WTC11 (cell line): ENCODE data around the gene MPV17L. TPM values are rescaled to one million over a fixed set of nuclear protein-coding genes. Genes with fewer than 3 reads are reported as not detected.
A peak's percentile ranks its signal among the peaks of the same experiment; 100 is the strongest.

Experiments
- ATAC-seq: fragments of 200-7000 bp; cut with Tn5 transposase; 2 replicates; pipeline ENCODE4 v1.10.0; 2021; ENCODE audit warnings: mild to moderate bottlenecking, moderate library complexity
- CTCF ChIA-PET: fragments of 300-600 bp; sonication (Branson Sonifier 250); formaldehyde crosslinking; loops from one replicate; lab custom pipeline; 2021; ENCODE audit warnings: antibody characterized with exemption; lab: Charles Lee
- POLR2A ChIA-PET: fragments of 350-600 bp; sonication (Branson Sonifier 250); formaldehyde crosslinking; loops from one replicate; lab custom pipeline; 2021; ENCODE audit warnings: antibody characterized with exemption; lab: Charles Lee
- DNase-seq: peaks from one replicate; pipeline ENCODE4 v3.0.0; 2021; ENCODE audit warnings: low spot score
- H3K27ac Mint-ChIP-seq: 2 replicates; pipeline ENCODE4 v1.8.0; 2021; ENCODE audit warnings: mixed read lengths
- H3K27me3 Mint-ChIP-seq: 2 replicates; pipeline ENCODE4 v1.8.0; 2021; ENCODE audit warnings: low read depth, mild to moderate bottlenecking, moderate library complexity, mixed read lengths
- H3K36me3 Mint-ChIP-seq: 2 replicates; pipeline ENCODE4 v1.8.0; 2021; ENCODE audit warnings: mixed read lengths
- H3K4me1 Mint-ChIP-seq: 2 replicates; pipeline ENCODE4 v1.8.0; 2022; ENCODE audit warnings: mixed read lengths
- H3K4me3 Mint-ChIP-seq: 2 replicates; pipeline ENCODE4 v1.8.0; 2021; ENCODE audit warnings: mild to moderate bottlenecking, moderate library complexity, mixed read lengths
- H3K9me3 Mint-ChIP-seq: 2 replicates; pipeline ENCODE4 v1.8.0; 2021; ENCODE audit warnings: mixed read lengths
- ATF3 ChIP-seq: sonication (generic); formaldehyde crosslinking; conservative IDR thresholded peaks from 2 replicates; pipeline ENCODE4 v1.8.1; 2022; ENCODE audit warnings: mild to moderate bottlenecking, missing genetic modification reagents
- CREM ChIP-seq: sonication (generic); formaldehyde crosslinking; IDR thresholded peaks from 2 replicates; pipeline ENCODE4 v1.8.1; 2022; ENCODE audit warnings: mild to moderate bottlenecking, missing genetic modification reagents, moderate library complexity
- ESRRA ChIP-seq: sonication (generic); formaldehyde crosslinking; IDR thresholded peaks from 2 replicates; pipeline ENCODE4 v1.8.1; 2022; ENCODE audit warnings: mild to moderate bottlenecking, missing genetic modification reagents, borderline replicate concordance
- ETV6 ChIP-seq: sonication (generic); formaldehyde crosslinking; IDR thresholded peaks from 2 replicates; pipeline ENCODE4 v1.8.1; 2022; ENCODE audit warnings: mild to moderate bottlenecking, missing genetic modification reagents
- HMGA2 ChIP-seq: fragments of 250-450 bp; sonication (Bioruptor Pico); IDR thresholded peaks from 2 replicates; pipeline ENCODE4 v1.4.0; 2021; ENCODE audit warnings: mild to moderate bottlenecking, moderate library complexity
- MYBL2 ChIP-seq: sonication (generic); formaldehyde crosslinking; IDR thresholded peaks from 2 replicates; pipeline ENCODE4 v1.8.1; 2023; ENCODE audit warnings: mild to moderate bottlenecking, moderate library complexity, missing genetic modification reagents
- NFATC4 ChIP-seq: fragments of 250-450 bp; sonication (Bioruptor Pico); IDR thresholded peaks from 2 replicates; pipeline ENCODE4 v1.9.0; 2021; ENCODE audit warnings: mild to moderate bottlenecking
- SOX15 ChIP-seq: fragments of 250-450 bp; sonication (Bioruptor Pico); IDR thresholded peaks from 2 replicates; pipeline ENCODE4 v1.9.0; 2021; ENCODE audit warnings: mild to moderate bottlenecking
- SP1 ChIP-seq: sonication (generic); formaldehyde crosslinking; conservative IDR thresholded peaks from 2 replicates; pipeline ENCODE4 v1.8.1; 2022; ENCODE audit warnings: missing genetic modification reagents
- TEAD1 ChIP-seq: sonication (generic); formaldehyde crosslinking; IDR thresholded peaks from 2 replicates; pipeline ENCODE4 v1.8.0; 2022; ENCODE audit warnings: mild to moderate bottlenecking, missing genetic modification reagents
- USF2 ChIP-seq: sonication (generic); formaldehyde crosslinking; IDR thresholded peaks from 2 replicates; pipeline ENCODE4 v1.8.1; 2023; ENCODE audit warnings: mild to moderate bottlenecking, missing genetic modification reagents, moderate library complexity
- ZMAT4 ChIP-seq: fragments of 250-450 bp; sonication (Bioruptor Pico); IDR thresholded peaks from 2 replicates; pipeline ENCODE4 v1.9.0; 2021; ENCODE audit warnings: mild to moderate bottlenecking
- ZNF219 ChIP-seq: sonication (generic); formaldehyde crosslinking; IDR thresholded peaks from 2 replicates; pipeline ENCODE4 v1.8.0; 2023; ENCODE audit warnings: missing genetic modification reagents, mild to moderate bottlenecking, borderline replicate concordance
- ZNF263 ChIP-seq: sonication (generic); formaldehyde crosslinking; IDR thresholded peaks from 2 replicates; pipeline ENCODE4 v1.8.1; 2022; ENCODE audit warnings: low read depth, mild to moderate bottlenecking, moderate library complexity, missing genetic modification reagents
- ZNF671 ChIP-seq: fragments of 250-450 bp; sonication (Bioruptor Pico); IDR thresholded peaks from 2 replicates; pipeline ENCODE4 v1.8.0; 2021; ENCODE audit warnings: mild to moderate bottlenecking
- total RNA-seq: library from RNA; stranded (reverse); gene quantifications from 3 replicates; pipeline ENCODE4 v1.2.3, GENCODE V29; 2021
- TF ChIP-seq, protein P1 (sequence below): fragments of 250-450 bp; sonication (Bioruptor Pico); IDR thresholded peaks from 2 replicates; pipeline ENCODE4 v1.9.0; 2021; ENCODE audit warnings: mild to moderate bottlenecking
- TF ChIP-seq, protein P2 (sequence below): sonication (generic); formaldehyde crosslinking; IDR thresholded peaks from 2 replicates; pipeline ENCODE4 v1.8.1; 2023; ENCODE audit warnings: mild to moderate bottlenecking, missing genetic modification reagents
- TF ChIP-seq, protein P3 (sequence below): sonication (generic); formaldehyde crosslinking; IDR thresholded peaks from 2 replicates; pipeline ENCODE4 v1.8.1; 2023; ENCODE audit warnings: mild to moderate bottlenecking, moderate library complexity, missing genetic modification reagents
- TF ChIP-seq, protein P4 (sequence below): sonication (generic); formaldehyde crosslinking; IDR thresholded peaks from 2 replicates; pipeline ENCODE4 v1.8.1; 2023; ENCODE audit warnings: mild to moderate bottlenecking, missing genetic modification reagents
- TF ChIP-seq, protein P5 (sequence below): sonication (generic); formaldehyde crosslinking; IDR thresholded peaks from 2 replicates; pipeline ENCODE4 v1.8.0; 2022; ENCODE audit warnings: mild to moderate bottlenecking, missing genetic modification reagents

Gene MPV17L
- total RNA-seq, 1 experiment from 2014 or later, result 5.4 TPM

GRCh38 chr16:15435216-15435864, 39.8 kb downstream of the MPV17L start:
- Mint-ChIP-seq H3K27me3 (peaks cover 33% of the 10 kb centered on the region), H3K4me3 (peak overlapping the region; percentile 81), H3K4me1 (peaks cover 9% of the 10 kb centered on the region), H3K27ac (no peak overlapping the region)
- CTCF ChIA-PET, result interaction anchor here (1.0 to 1.3 kb wide), 2 partner anchors 10 to 115 kb away, joined by 3 read pairs; no protein-coding TSS in a partner anchor
- ATAC-seq (peak; percentile 35; the same call in 1 of the 2 replicates), DNase-seq (peak; percentile 20)
- no peak for TF ChIP-seq ATF3 (CRISPR knock-in tag)
- TF ChIP-seq NFATC4 (CRISPR knock-in tag), result no peak
- TF ChIP-seq, protein P1, sequence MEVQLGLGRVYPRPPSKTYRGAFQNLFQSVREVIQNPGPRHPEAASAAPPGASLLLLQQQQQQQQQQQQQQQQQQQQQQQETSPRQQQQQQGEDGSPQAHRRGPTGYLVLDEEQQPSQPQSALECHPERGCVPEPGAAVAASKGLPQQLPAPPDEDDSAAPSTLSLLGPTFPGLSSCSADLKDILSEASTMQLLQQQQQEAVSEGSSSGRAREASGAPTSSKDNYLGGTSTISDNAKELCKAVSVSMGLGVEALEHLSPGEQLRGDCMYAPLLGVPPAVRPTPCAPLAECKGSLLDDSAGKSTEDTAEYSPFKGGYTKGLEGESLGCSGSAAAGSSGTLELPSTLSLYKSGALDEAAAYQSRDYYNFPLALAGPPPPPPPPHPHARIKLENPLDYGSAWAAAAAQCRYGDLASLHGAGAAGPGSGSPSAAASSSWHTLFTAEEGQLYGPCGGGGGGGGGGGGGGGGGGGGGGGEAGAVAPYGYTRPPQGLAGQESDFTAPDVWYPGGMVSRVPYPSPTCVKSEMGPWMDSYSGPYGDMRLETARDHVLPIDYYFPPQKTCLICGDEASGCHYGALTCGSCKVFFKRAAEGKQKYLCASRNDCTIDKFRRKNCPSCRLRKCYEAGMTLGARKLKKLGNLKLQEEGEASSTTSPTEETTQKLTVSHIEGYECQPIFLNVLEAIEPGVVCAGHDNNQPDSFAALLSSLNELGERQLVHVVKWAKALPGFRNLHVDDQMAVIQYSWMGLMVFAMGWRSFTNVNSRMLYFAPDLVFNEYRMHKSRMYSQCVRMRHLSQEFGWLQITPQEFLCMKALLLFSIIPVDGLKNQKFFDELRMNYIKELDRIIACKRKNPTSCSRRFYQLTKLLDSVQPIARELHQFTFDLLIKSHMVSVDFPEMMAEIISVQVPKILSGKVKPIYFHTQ (CRISPR knock-in tag), result no peak
- TF ChIP-seq ZMAT4 (CRISPR knock-in tag), result no peak
- TF ChIP-seq, protein P2, sequence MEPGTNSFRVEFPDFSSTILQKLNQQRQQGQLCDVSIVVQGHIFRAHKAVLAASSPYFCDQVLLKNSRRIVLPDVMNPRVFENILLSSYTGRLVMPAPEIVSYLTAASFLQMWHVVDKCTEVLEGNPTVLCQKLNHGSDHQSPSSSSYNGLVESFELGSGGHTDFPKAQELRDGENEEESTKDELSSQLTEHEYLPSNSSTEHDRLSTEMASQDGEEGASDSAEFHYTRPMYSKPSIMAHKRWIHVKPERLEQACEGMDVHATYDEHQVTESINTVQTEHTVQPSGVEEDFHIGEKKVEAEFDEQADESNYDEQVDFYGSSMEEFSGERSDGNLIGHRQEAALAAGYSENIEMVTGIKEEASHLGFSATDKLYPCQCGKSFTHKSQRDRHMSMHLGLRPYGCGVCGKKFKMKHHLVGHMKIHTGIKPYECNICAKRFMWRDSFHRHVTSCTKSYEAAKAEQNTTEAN (CRISPR knock-in tag), result no peak
- TF ChIP-seq, protein P3, sequence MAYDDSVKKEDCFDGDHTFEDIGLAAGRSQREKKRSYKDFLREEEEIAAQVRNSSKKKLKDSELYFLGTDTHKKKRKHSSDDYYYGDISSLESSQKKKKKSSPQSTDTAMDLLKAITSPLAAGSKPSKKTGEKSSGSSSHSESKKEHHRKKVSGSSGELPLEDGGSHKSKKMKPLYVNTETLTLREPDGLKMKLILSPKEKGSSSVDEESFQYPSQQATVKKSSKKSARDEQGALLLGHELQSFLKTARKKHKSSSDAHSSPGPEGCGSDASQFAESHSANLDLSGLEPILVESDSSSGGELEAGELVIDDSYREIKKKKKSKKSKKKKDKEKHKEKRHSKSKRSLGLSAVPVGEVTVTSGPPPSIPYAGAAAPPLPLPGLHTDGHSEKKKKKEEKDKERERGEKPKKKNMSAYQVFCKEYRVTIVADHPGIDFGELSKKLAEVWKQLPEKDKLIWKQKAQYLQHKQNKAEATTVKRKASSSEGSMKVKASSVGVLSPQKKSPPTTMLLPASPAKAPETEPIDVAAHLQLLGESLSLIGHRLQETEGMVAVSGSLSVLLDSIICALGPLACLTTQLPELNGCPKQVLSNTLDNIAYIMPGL (CRISPR knock-in tag), result no peak
- no peak for TF ChIP-seq ZNF671 (CRISPR knock-in tag)
- TF ChIP-seq ZNF219 (CRISPR knock-in tag), result no peak
- TF ChIP-seq ZNF263 (CRISPR knock-in tag), result no peak
- no peak for TF ChIP-seq ETV6 (CRISPR knock-in tag)
- no peak for TF ChIP-seq MYBL2
- TF ChIP-seq HMGA2 (CRISPR knock-in tag), result no peak
- no peak for TF ChIP-seq CREM (CRISPR knock-in tag)
- TF ChIP-seq, protein P4, sequence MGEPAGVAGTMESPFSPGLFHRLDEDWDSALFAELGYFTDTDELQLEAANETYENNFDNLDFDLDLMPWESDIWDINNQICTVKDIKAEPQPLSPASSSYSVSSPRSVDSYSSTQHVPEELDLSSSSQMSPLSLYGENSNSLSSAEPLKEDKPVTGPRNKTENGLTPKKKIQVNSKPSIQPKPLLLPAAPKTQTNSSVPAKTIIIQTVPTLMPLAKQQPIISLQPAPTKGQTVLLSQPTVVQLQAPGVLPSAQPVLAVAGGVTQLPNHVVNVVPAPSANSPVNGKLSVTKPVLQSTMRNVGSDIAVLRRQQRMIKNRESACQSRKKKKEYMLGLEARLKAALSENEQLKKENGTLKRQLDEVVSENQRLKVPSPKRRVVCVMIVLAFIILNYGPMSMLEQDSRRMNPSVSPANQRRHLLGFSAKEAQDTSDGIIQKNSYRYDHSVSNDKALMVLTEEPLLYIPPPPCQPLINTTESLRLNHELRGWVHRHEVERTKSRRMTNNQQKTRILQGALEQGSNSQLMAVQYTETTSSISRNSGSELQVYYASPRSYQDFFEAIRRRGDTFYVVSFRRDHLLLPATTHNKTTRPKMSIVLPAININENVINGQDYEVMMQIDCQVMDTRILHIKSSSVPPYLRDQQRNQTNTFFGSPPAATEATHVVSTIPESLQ (CRISPR knock-in tag), result no peak
- no peak for TF ChIP-seq SOX15 (CRISPR knock-in tag)
- TF ChIP-seq, all 79 proteins: peak for 0
- Mint-ChIP-seq H3K36me3 (no peaks in the 10 kb centered on the region), H3K9me3 (no peaks in the 10 kb centered on the region)
- POLR2A ChIA-PET, result interaction anchor here (0.5 kb wide), 1 partner anchor 12 kb away, joined by 9 read pairs; no protein-coding TSS in a partner anchor

- CTCF ChIA-PET, result no interaction called here
- Mint-ChIP-seq H3K9me3 (no peaks in the 10 kb centered on the region), H3K27me3 (peaks cover 24% of the 10 kb centered on the region), H3K27ac (no peak overlapping the region)
- TF ChIP-seq ESRRA (CRISPR knock-in tag), result no peak
- no peak for TF ChIP-seq SP1 (CRISPR knock-in tag)
- TF ChIP-seq USF2 (CRISPR knock-in tag), result no peak
- TF ChIP-seq TEAD1 (CRISPR knock-in tag), result no peak
- TF ChIP-seq ATF3 (CRISPR knock-in tag), result no peak
- TF ChIP-seq, protein P5, sequence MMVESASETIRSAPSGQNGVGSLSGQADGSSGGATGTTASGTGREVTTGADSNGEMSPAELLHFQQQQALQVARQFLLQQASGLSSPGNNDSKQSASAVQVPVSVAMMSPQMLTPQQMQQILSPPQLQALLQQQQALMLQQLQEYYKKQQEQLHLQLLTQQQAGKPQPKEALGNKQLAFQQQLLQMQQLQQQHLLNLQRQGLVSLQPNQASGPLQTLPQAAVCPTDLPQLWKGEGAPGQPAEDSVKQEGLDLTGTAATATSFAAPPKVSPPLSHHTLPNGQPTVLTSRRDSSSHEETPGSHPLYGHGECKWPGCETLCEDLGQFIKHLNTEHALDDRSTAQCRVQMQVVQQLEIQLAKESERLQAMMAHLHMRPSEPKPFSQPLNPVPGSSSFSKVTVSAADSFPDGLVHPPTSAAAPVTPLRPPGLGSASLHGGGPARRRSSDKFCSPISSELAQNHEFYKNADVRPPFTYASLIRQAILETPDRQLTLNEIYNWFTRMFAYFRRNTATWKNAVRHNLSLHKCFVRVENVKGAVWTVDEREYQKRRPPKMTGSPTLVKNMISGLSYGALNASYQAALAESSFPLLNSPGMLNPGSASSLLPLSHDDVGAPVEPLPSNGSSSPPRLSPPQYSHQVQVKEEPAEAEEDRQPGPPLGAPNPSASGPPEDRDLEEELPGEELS (CRISPR knock-in tag), result no peak
- TF ChIP-seq, all 79 proteins: peak for 0
- no peak for ATAC-seq
- peaks cover 7% of the 10 kb centered on the region for H3K4me1 Mint-ChIP-seq
- no peak overlapping the region for H3K4me3 Mint-ChIP-seq
- DNase-seq, result no peak
- no peaks in the 10 kb centered on the region for H3K36me3 Mint-ChIP-seq
- POLR2A ChIA-PET, result no interaction called here
These were observed 43.5 kb downstream of the MPV17L start for GRCh38 chr16:15439102-15439501.
